Mucosa of gallbladder (tissue), 1 donor: ENCODE results near the gene DNAJB8. TPM values are rescaled to one million over a fixed set of nuclear protein-coding genes. Genes with fewer than 3 reads are reported as not detected.

Experiments
- DNase-seq: peaks from one replicate; pipeline ENCODE4 v3.0.0-alpha.2; 2020; ENCODE audit warnings: low spot score
- total RNA-seq: library from RNA; stranded (reverse); gene quantifications from one replicate; pipeline ENCODE4 v1.2.1, GENCODE V29; 2021
- donor health status: DM: no; HTN: no; CAD: no.

Gene DNAJB8
- total RNA-seq: not detected

DNA sequence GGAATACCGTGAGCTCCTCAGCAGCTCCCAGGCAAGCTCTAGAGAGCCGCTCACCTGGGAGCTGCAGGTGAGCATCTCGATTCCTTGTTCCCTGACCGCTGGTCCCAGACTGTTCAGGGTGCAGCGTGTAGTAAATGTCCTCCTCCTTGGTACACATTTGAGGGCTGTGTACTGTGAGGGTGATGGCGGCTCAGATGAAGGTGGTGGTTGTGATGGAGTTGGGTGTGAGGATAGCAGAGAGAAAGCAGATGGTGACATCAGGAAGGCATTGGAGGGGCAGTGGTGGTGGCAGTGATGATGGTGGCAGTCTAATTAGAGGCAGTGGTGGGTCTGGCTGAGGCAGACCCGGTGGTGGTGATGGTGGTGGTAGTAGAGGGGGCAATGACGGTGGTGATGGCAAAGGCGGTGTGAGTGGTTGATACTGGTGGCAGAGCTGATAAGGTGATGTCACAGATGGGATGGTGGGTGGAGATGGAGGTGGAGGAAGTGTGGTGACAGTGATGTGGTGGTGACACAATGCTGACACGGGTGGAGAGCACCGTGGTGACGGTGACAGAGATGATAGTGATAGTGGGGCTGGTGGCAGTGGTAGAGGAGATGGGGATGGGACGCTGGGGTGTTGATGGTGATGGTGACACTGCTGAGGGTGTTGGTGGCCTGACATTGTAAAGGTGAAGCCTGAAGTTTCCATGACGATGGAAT is at the start of gene DNAJB8:
DNAJB8 (minus strand) TSS at position 51 of the 702 bp plus-strand sequence. CDS start 3,645 bp downstream, outside the sequence.
- DNase-seq: no peak

DNA sequence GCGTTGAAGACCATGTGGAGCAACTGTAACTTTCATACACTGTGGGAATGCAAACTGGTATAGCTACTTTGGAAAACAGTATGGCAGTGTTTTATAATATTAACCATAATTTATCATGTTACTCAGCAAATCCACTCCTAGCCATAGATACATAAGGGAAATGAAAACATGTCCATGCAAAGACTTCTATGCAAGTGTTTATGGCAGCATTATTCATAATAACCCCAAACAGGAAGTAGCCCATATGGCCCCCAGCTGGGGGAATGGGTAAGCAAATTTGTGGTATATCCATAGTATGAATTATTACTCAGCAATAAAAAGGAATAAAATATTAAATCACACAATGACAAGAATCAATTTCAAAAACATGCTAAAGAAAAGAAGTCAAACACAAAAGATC is 49.3 kb upstream of the DNAJB8 start:
- no peak for DNase-seq

DNA sequence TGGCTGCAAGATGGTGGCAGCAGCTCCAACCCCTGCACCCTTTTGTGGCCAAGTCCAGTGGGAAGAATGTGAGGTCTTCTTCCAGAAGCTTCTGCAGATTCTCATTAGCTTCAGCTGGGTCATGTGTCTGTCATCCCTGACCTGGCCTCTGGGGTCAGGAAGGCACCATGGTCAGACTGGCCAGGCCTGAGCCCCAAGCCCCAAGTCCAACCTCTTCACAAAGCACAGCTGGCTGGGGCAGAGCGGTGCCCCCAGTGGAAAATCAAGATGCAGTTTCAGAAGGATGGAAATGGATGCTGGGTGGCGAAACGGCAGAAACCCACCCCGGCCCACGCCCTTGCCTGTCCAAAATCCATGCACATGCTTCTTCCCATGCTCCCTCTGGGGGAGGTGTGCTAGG is 42.2 kb upstream of the DNAJB8 start:
- DNase-seq: no peak

DNA sequence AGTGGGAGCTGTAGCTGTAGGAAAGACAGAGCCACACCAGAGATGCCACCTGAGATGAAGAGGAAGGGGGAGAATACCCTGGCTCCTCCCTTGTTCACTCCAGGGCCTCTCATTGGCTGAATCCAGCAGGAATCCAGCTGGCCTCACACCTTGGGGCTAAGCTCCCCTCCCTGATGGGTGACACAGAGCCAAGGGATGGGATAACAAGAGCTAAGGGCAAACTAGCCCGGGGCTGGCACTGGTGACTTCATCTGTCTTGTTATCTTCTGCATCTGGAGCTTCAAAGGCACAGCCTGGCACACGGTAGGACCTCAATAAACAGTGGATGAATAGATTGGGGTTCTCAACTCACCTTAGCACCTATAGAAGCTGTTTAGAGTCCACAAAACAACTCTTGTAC is 40.1 kb upstream of the DNAJB8 start:
- no peak for DNase-seq

DNA sequence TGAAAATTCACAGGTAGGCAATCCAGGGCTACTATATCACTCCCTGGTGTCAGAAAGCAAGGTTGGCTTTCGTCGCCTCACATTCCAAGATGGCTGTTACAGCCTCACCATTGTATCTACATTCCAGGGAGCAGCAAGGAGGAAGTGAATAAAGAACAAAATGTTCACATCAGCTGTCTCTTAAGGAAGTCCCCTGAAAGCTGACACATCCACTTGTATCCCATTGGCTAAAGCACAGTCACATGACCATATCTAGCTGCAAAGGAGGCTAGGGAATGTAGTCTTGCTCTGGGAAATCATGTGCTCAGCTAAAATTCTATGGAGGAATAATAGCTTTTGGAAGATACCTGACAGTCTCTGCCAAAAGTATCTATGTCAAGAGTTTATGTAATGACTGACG is 39.1 kb upstream of the DNAJB8 start:
- no peak for DNase-seq

DNA sequence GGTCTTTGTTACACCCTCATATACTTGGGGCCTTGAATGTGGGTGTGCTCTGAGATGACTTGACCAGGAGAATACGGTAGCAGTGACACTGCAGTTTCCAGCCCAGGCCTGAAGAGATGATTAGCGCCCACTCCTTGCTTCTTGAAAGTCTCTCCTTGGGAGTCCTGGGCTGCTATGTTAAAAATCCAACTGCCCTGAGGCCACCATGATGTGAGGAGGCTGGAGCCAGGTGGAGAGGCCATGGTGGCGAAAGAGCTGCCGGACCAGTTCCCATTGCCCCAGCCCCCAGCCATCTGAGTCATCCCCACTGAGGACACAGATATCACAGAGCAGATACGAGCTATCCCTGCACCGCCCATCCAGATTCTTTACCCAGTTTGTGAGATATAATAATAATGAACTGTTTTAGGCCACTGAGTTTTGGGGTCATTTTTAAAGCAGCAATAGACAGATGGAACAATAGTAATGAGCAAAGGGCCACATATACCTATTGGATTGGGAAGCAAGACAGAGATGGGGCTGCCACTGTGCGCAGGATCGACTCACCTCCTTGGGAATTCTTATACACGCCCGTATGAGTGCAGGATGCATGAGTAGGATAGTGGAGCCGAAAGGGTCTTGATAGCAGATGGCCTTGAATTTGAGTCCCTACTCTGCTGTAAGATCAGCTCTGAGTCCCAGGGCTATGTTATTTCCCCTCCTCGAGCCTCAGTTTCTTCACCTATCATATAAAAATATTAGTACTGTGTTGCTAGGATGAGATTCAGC is 38.5 kb upstream of the DNAJB8 start:
- DNase-seq: no peak

DNA sequence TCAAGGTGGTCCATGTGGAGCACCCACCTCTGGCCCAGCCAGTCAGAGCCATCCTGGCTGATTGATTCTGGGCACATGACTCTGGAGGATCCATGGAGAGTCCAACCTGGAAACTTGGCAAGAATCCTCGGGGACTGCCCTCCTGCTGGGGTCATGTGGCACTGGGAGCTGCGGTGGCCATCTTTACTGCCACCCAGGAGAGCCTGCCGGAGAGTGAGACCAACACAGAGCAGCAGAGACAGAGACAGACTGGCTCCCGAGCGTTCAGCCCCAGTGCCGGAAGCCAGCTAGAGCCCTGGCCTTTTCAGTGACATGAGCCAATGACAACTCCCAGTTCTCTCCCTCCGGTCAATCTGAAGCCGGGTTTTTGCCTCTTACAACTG is 37.8 kb upstream of the DNAJB8 start:
- DNase-seq: peak; percentile 9

DNA sequence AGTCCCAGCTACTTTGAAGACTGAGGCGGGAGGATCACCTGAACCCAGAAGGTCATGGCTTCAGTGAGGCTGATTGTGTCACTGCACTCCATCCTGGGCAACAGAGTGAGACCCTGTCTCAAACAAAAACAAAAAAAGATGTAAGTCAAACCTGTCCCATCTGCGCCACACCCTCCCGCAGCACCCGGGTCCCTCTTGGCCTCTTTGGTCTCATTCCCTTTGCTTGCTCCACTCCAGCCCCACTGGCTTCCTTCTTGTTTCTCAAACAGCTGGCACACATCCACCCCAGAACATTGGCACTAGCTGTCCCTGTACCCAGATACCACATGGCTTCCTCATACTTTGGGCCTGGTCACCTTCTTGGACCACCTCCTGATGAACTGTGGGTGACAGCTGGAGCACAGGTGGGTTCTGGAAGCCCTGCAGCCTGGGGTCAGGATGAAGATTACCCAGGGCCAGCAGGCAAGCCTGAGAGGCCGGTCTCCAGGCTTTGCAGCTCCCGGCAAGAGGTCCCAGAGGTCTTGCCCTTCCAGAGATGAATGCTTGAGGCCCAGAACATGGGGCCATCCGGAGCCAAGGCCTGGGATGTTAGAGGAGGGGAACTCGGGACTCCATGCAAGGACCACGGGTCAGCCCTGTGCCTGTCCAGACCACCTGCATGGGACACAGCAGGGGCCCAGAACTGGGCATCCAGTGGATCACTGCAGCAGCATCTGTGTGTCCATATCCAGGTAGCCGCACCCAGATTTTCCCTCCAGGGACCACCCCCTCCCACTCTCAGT is 37.3 kb upstream of the DNAJB8 start:
- no peak for DNase-seq

DNA sequence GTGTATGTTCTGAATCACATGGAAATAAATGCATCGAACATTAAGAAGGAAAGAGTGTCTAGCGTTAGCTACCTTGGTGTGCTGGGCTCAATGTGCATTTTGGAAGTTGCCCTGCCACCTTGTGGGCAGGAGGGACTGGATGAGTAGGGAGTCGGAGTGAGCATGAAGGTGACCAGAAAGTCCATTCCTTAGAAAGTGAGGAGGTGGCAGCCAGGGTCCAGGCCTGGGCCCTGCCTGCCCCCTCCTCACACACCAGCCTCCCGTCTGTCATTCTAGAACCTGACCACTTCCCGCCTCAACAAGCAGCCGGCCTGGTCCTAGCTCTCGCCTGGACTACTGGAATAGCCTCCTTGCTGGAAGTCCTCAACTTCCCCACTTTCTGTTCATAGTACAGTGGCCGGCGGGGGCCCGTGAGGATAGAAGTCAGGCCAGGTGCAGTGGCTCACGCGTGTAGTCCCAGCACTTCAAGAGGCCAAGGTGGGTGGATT is 36.5 kb upstream of the DNAJB8 start:
- DNase-seq: no peak

DNA sequence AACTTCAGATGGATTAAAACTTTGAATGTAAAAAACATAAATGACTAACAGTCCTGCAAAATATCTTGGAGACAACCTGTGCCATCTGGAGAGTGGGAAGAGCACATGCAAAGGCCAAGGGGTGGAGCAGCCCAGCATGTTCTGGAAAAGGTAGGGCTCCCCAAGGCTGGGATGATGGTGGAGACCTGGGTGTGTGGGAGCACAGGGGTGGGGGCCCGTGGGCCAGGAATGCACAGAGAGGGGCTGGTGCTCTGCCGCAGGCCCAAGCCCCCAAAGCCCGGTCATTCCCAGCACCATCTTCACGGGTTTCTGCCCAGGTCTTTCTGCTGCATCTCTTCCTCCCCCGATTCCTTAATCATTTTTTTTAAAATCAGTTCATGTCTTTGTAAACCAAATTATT is 36.0 kb upstream of the DNAJB8 start:
- no peak for DNase-seq

DNA sequence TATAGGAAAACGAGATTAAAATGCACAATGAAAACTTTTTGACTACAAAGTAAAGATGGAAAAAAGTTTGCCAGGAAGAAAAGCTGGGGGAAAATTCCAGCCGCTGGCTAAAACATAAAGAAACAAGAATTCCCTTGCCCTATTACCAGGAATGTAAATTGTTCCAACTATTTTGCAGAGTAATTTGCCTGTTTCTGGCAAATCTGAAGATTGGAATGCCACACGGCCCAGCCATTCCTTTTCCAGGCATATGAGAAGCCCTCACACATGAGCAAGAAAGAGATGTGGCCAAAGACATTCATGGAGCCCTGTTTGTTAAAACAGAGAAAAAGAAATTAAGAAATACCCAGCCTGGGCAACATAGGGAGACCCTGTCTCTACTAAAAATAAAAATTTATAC is 34.7 kb upstream of the DNAJB8 start:
- DNase-seq: no peak

DNA sequence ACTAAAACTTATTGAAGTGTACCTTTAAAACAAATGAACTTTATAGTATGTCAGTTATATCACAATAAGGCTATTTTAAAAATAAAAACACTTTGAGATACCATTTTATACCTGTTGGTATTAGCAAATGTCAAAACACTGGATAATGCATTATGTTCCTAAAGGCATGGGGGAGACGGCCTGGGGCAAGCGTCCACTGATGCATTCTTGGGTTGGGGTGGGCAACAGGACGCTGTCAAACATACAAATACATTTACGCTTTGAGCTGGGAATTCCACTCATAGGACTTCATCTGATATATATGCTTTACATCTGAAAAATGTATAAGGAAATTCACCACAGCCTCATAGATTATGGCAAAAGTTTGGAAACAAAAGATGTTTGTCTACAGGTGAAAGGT is 33.9 kb upstream of the DNAJB8 start:
- no peak for DNase-seq

DNA sequence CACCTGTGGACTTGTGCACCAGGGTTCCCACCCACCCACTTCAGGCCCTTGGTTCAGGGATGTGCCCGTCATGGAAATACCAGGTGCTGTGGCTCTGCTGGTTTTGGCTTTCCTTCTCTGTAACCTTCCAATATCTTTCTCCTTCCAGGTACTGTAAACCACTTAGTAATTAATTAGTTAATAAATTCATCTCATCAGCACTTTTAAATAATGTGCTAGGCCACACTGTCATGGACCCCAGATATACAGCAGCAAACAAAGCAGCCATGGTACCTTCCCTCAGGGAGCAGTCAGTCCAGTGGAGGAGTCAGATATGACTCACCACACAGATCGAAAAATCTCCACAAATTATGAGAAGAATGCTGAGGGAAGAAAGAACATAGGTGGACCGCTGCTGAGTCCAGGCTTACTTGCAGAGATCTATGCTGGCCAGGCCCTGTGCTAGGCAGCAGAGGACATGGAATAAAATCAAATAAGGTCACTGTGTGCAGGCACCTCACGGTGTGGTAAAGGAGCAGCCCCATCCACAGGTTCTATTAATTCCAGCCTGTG is 33.1 kb upstream of the DNAJB8 start:
- no peak for DNase-seq

DNA sequence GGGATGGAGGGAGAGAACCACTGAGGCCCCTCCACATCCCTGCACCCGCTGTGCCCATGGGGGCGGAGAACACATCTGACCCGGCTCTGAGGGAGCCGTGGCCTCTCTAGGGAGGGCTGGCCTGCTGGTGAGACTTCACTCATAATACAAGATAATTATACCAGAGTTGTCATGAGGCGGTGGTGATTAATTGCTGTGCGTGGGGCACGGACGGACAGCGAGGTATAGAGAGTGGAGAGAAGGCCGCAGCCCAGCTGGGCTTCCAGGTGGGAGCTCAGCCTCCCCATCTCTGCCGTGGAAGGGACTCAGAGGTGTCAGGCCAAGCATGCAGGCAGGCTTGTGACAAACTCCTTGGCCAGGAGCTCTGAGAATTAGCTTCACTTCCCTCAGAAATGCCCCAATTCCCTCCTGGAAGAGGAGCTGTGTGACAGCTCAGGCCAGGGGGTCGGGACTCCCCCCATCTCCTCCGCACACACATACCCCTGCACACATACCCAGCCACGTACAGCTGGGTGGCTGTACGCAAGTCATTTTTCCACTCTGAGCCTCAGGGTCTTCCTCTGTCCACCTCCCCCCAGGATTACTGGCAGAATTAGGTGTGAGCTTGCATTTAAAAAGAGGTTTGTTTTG is 32.3 kb upstream of the DNAJB8 start:
- DNase-seq: no peak

DNA sequence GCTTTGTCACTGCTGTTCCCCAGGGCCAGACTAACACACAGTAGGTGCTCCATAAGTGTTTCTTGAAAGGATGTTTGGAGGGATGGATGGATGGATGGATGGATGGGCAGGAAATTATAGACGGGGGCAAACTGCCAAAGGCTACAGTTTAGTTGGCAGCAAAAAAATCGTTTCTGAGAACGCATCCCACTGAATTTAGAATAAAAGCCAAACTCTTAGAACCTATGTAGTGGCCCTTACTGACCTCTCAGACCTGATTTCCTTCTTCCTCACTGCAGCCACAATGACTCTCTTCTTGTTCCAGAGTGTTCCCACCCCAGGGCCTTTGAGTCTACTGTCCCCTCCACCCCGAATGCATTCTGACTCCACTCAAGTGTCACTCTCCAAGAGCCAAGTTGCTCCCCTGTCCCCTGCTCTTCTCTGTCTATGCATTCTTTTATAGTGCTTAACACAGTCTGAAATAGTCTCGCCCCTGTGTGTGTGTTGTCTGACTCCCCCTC is 31.5 kb upstream of the DNAJB8 start:
- DNase-seq: no peak

DNA sequence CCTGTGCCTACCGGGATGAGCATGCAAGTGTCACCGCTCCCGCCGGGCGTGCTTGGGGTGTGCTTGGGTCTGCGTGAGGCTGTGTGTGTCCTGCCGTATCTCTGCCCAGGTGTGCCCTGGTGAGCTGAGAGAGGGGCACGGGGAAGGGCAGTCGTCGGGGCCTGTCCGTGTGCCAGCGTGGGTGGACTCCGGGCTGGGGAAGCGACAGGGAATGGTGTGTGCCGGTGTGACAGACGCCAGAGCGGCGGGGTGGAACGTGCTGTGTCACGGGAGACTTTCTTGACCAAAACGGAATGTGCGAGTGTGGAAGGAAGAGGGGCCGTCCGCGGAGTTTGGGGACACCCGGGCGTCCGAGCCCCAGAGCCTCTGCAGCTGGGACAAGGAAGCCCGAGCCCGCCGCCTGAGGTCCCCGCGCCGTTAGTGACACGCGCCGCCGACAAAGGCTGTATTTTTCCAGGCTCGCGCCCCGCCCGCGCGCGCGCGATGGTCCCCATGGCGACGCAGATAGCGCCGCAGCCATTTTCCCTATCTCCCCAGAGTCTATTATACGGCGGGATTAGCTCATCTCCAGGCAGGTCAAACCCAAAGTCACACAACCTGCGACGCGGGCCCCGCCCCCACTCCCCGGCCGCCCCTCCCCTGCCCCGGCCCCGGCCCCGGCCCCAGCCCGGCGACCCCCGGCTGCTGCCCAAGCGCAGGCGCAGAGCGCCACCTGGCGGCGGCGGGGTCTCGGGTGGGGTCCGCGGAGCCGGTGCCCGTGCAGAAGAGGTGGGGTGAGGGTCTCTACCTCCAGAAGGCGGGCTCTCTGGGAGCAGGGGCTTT is 30.8 kb upstream of the DNAJB8 start:
- DNase-seq: peak; percentile 63

DNA sequence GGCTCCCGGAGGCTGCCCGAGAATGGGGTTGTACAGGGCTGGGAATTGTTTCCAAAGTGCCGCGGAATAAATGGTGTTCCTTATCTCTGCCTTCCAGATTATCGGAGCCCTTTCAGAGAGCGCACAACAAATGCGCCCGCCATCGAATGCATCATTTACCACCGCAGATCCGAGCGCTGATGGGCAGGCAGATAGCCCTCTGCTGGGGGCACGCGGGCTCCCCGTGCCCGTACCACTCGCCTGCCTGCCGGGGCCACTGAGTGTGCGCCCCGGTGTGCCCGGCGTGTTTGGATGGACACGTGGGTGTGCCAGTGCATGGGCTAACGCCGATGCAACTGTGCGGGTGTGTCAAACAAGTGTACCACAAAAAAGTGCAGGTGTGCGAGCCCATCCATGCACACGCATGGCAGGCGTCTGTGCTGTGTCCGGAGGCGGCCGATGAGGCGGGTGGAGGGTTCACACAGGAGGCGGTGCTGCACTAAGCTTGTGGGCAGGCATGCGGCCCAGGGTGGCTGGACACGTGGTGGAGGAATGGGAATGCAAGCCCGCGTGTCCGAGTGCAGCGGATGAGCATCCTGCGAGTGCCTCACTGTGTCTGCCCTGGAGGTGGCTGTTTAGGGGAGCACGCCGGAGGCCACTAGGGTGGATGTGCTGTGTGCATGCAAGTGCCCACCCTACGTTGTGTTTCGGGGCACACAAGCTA is 30.1 kb upstream of the DNAJB8 start:
- DNase-seq: no peak

DNA sequence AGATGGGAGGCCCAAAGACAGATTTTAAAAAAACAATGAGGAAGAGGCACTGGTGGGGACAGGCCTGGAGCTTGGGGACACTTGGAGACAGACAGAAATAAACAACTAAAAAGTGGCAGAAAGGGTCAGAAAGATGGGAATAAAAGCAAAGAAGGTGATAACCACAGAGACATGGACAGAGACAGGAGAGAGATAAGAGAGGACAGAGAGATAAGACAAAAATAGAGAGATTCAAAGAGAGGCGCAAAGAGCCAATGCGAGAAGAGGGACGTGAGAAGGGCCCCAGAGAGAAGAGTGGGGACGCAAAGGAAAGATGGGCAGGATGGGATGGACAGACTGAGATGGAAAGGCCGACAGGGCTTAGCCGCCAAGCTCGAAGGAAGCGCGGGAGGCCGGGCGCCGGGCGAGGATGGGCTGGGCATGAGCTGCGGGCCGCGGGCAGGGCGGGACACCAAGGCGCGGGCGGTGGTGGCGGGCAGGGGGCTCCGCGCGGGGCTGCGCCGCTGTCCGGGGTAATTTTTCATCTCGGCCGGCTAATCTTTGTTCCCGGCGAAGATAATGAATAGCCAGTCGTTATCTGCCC is 29.4 kb upstream of the DNAJB8 start:
- no peak for DNase-seq

DNA sequence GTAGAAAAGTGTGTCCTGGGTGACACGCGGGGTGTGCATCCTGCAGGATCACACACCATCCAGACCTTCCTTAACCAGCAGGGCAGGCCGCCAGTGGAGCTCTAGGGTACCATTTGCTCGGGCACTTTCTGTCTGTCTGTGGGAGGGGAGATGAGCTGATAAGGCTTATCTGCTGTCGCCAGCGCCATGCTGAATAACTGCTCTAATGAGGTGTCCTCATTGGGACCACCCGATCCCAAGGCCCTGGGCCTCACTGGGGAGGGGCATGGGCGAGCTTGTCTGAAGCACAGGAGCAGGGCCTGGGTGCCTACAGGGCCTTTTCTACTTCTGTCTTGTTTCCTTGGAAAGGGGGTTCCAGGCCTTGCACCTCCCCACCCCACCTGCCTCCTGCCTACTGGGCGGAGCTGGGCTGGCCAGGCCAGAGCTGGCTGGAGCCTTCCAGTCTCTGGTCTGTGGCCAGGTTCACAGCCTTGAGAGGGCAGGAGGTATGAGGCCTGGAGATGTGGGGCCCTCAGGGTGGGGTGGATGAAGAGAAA is 28.8 kb upstream of the DNAJB8 start:
- no peak for DNase-seq

DNA sequence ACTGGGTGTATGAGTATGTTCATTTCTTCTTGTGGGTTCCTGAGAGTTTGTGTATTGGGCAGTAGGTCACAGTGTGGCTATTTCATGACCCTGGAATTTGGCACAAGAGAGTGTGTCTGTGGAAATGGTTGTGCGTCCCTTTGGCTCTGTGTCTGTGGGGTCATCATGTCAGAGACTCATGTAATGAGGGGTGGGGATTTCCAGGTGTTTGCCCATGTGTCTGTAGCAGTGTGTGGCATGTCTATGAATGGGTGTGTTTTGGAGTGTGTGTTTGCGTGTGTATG is 27.6 kb upstream of the DNAJB8 start:
- no peak for DNase-seq
